Natural killer cell (primary cell): ENCODE measurements around the gene FRRS1L. TPM values are rescaled to one million over a fixed set of nuclear protein-coding genes. Genes with fewer than 3 reads are reported as not detected.
A peak's percentile ranks its signal among the peaks of the same experiment; 100 is the strongest.

ENCODE experiments used
- ATAC-seq, 3 donors: fragments of 150-1000 bp in 2 of 3; fragments of 200-7000 bp in 1 of 3; cut with Tn5 transposase; 1 replicate in 1 of 3; 2 replicates in 2 of 3; pipeline ENCODE4 v1.10.0; 2021; ENCODE audit warnings: mild to moderate bottlenecking in 2 of 3, moderate library complexity in 2 of 3
- DNase-seq, 2 donors: peaks; one replicate each; pipeline versions ENCODE4 v3.0.0 to v3.0.0-alpha.2; 2013 to 2021; ENCODE audit warnings: mixed read lengths in 1 of 2
- H3K27ac ChIP-seq: one replicate; pipeline ENCODE4 v1.5.1; 2013; ENCODE audit warnings: mild to moderate bottlenecking, low read length
- H3K27me3 ChIP-seq: one replicate; pipeline ENCODE4 v1.6.1; 2013; ENCODE audit warnings: low read length; ENCODE audit not compliant: control insufficient read depth, insufficient read depth
- H3K36me3 ChIP-seq: one replicate; pipeline ENCODE4 v1.6.1; 2013; ENCODE audit warnings: low read length; ENCODE audit not compliant: control insufficient read depth, insufficient read depth
- H3K4me1 ChIP-seq: one replicate; pipeline ENCODE4 v1.6.1; 2013; ENCODE audit warnings: low read length; ENCODE audit not compliant: control insufficient read depth, insufficient read depth
- H3K4me3 ChIP-seq: one replicate; pipeline ENCODE4 v1.5.1; 2013; ENCODE audit warnings: low read length
- H3K9me3 ChIP-seq: one replicate; pipeline ENCODE4 v1.6.1; 2013; ENCODE audit warnings: low read length; ENCODE audit not compliant: control insufficient read depth, insufficient read depth
- H3K27ac Mint-ChIP-seq, 2 donors: one replicate each; pipeline ENCODE4 v1.8.0; 2022; ENCODE audit warnings: mild to moderate bottlenecking in 2 of 2, mixed read lengths in 2 of 2, moderate library complexity in 1 of 2
- H3K27me3 Mint-ChIP-seq, 2 donors: one replicate each; pipeline ENCODE4 v1.8.0; 2022; ENCODE audit warnings: low read depth in 2 of 2, mixed read lengths in 2 of 2
- H3K36me3 Mint-ChIP-seq: one replicate; pipeline ENCODE4 v1.8.0; 2022; ENCODE audit warnings: mixed read lengths
- H3K4me1 Mint-ChIP-seq, 2 donors: one replicate each; pipeline ENCODE4 v1.8.0; 2022; ENCODE audit warnings: mixed read lengths in 2 of 2
- H3K4me3 Mint-ChIP-seq: one replicate; pipeline ENCODE4 v1.8.0; 2022; ENCODE audit warnings: mild to moderate bottlenecking, moderate library complexity, mixed read lengths
- H3K9me3 Mint-ChIP-seq, 2 donors: one replicate each; pipeline ENCODE4 v1.8.0; 2022; ENCODE audit warnings: mixed read lengths in 2 of 2
- WGBS: methylation state at CpG from one replicate; pipeline ENCODE4 v1.1.7; 2013; ENCODE audit warnings: missing lambda C conversion rate; ENCODE audit not compliant: insufficient coverage; 5-methylcytosine and 5-hydroxymethylcytosine counted together
- intact Hi-C: fragments of 100-400 bp; cut with micrococcal nuclease; formaldehyde crosslinking; loops from one replicate; pipeline ENCODE4 v1.14.2; 2022
- total RNA-seq, 4 donors: library from RNA; stranded (reverse); fragments of 120-200 nt in 1 of 4; gene quantifications; one replicate each; pipeline versions ENCODE4 v1.2.3 to v1.2.4, GENCODE V29; 2013 to 2022
- TF ChIP-seq, protein P1 (sequence below): fragments of 200-600 bp; IDR thresholded peaks from one replicate; pipeline ENCODE4 v1.8.0; 2022; ENCODE audit warnings: antibody characterized with exemption

FRRS1L gene
- total RNA-seq, 3 donors from 2014 or later (not counting 1 experiment from before 2014, with no cell fraction given), result not detected

GRCh38 chr9:109145051-109145450 lies 22.0 kb downstream of the FRRS1L start:
- Histone ChIP-seq H3K27ac (no peak overlapping the region), H3K36me3 (no peaks in the 10 kb centered on the region), H3K27me3 (peaks cover 3% of the 10 kb centered on the region), H3K4me1 (peaks cover 5% of the 10 kb centered on the region), H3K9me3 (no peaks in the 10 kb centered on the region), H3K4me3 (no peak overlapping the region)
- DNase-seq (no peak), ATAC-seq (no peak)
- Mint-ChIP-seq H3K27me3 (peaks cover 0 to 5% of the 10 kb centered on the region in 2 donors), H3K4me1 (peaks cover 8% of the 10 kb centered on the region in 2 donors), H3K27ac (no peak overlapping the region), H3K9me3 (no peaks in the 10 kb centered on the region), H3K4me3 (no peak overlapping the region), H3K36me3 (no peaks in the 10 kb centered on the region)
- TF ChIP-seq, protein P1, sequence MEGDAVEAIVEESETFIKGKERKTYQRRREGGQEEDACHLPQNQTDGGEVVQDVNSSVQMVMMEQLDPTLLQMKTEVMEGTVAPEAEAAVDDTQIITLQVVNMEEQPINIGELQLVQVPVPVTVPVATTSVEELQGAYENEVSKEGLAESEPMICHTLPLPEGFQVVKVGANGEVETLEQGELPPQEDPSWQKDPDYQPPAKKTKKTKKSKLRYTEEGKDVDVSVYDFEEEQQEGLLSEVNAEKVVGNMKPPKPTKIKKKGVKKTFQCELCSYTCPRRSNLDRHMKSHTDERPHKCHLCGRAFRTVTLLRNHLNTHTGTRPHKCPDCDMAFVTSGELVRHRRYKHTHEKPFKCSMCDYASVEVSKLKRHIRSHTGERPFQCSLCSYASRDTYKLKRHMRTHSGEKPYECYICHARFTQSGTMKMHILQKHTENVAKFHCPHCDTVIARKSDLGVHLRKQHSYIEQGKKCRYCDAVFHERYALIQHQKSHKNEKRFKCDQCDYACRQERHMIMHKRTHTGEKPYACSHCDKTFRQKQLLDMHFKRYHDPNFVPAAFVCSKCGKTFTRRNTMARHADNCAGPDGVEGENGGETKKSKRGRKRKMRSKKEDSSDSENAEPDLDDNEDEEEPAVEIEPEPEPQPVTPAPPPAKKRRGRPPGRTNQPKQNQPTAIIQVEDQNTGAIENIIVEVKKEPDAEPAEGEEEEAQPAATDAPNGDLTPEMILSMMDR, result no peak
- intact Hi-C loops, result no loop called here
- 88% methylated on average over 6 of the region's 6 CpGs for WGBS

DNA sequence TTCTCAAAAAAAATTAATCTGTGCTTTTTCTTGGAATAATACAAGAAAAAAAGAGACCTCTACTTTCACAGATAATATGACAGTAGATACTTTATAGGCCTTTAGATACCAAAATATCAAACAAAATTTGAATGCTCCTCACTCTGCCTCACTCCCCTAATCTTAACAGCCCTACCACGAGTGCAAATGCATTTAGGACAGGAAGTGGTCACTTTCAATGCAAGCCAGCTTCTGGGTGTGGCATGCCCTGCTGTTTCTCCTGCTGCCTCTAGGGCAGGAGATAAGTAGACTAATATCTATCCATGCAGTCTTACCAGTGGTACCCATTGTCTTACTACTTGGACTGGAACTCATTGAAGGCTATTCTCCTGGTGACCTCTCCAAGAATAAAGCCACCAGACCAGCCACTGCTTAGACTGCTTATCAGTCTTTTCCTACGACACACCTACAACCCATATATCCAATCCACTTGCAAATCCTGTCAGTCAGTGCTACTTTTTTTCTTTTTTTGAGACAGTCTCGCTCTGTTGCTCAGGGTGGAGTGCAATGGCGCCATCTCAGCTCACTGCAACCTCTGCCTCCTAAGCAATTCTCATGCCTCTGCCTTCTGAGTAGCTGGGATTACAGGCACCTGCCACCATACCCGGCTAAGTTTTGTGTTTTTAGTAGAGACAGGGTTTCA lies 23.0 kb downstream of the FRRS1L start:
- H3K27ac ChIP-seq, result no peak overlapping the region
- no peaks in the 10 kb centered on the region for H3K9me3 Mint-ChIP-seq
- H3K27me3 Mint-ChIP-seq, result peaks cover 0 to 5% of the 10 kb centered on the region in 2 donors
- no peaks in the 10 kb centered on the region for H3K36me3 Mint-ChIP-seq
- peaks cover 5% of the 10 kb centered on the region for H3K4me1 ChIP-seq
- TF ChIP-seq, protein P1, result no peak
- H3K4me1 Mint-ChIP-seq, result peaks cover 8% of the 10 kb centered on the region in 2 donors
- H3K27ac Mint-ChIP-seq, result no peak overlapping the region
- 75% methylated on average over 5 of the region's 5 CpGs for WGBS
- H3K9me3 ChIP-seq, result no peaks in the 10 kb centered on the region
- intact Hi-C loops, result no loop called here
- peak overlapping the region; percentile 35 for H3K4me3 Mint-ChIP-seq
- H3K27me3 ChIP-seq, result peaks cover 3% of the 10 kb centered on the region
- DNase-seq (peak in 1 of 2 donors; percentile 17), ATAC-seq (peak; percentile 55 to 87 (median 63))
- H3K36me3 ChIP-seq, result no peaks in the 10 kb centered on the region
- H3K4me3 ChIP-seq, result no peak overlapping the region

DNA sequence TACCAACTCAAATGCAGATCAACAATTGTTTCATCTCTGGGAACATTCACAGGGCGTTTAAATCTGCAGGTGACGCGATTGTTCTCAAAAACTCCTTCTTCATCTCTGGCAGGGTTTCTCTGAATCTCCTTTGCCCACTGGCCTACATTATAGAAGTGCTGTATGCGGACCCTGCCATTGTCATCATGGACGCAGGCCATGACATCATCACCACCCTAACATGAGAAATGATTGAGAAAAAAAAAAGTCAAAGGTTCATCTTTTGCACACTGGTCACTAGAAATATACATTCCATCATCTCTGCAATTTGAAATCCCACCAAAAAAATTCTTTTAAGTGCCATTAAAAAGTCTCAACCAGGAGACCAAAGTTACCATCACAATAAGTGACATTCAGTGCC lies 25.7 kb downstream of the FRRS1L start:
- TF ChIP-seq, protein P1, result no peak

GRCh38 chr9:109139851-109140250 lies 27.2 kb downstream of the FRRS1L start:
- Histone ChIP-seq H3K27ac (no peak overlapping the region), H3K27me3 (no peaks in the 10 kb centered on the region), H3K9me3 (no peaks in the 10 kb centered on the region), H3K4me1 (peaks cover 5% of the 10 kb centered on the region), H3K36me3 (no peaks in the 10 kb centered on the region), H3K4me3 (no peak overlapping the region)
- Mint-ChIP-seq H3K36me3 (peaks cover 4% of the 10 kb centered on the region), H3K4me1 (peaks cover 8% of the 10 kb centered on the region in 2 donors), H3K27ac (no peak overlapping the region), H3K9me3 (no peaks in the 10 kb centered on the region), H3K4me3 (no peak overlapping the region), H3K27me3 (peaks cover 2 to 5% of the 10 kb centered on the region in 2 donors)
- TF ChIP-seq, protein P1, result no peak
- ATAC-seq, result no peak
- no peak for DNase-seq
- intact Hi-C loops, result no loop called here
- WGBS, result 77% methylated on average over 1 of the region's 1 CpG

More for the DNA sequence above, 25.7 kb downstream of the FRRS1L start:
- intact Hi-C loops, result no loop called here
- Histone ChIP-seq H3K27ac (no peak overlapping the region), H3K4me3 (no peak overlapping the region), H3K4me1 (peaks cover 5% of the 10 kb centered on the region), H3K9me3 (no peaks in the 10 kb centered on the region), H3K27me3 (peaks cover 1% of the 10 kb centered on the region), H3K36me3 (no peaks in the 10 kb centered on the region)
- H3K27me3 Mint-ChIP-seq, result peaks cover 5% of the 10 kb centered on the region in 2 donors
- ATAC-seq, result no peak
- WGBS, result 89% methylated on average over 4 of the region's 5 CpGs
- H3K4me3 Mint-ChIP-seq, result no peak overlapping the region
- no peak for DNase-seq
- H3K27ac Mint-ChIP-seq, result no peak overlapping the region
- peaks cover 4% of the 10 kb centered on the region for H3K36me3 Mint-ChIP-seq
- H3K9me3 Mint-ChIP-seq, result no peaks in the 10 kb centered on the region
- peaks cover 8% of the 10 kb centered on the region in 2 donors for H3K4me1 Mint-ChIP-seq
